Panc1 (cell line): ENCODE measurements around the gene ITGB3. TPM values are rescaled to one million over a fixed set of nuclear protein-coding genes. Genes with fewer than 3 reads are reported as not detected.

Experiments
- ATAC-seq: fragments of 200-7000 bp; cut with Tn5 transposase; 2 replicates; pipeline ENCODE4 v1.9.1; 2020; ENCODE audit warnings: mild to moderate bottlenecking, moderate library complexity
- BruUV-seq: library from RNA; stranded (reverse); fragments of 400-500 nt; replicated peaks from 2 replicates; lab custom pipeline; 2021; lab: Mats Ljungman, UMichigan
- CTCF ChIA-PET: fragments of 300-600 bp; sonication (Branson Sonifier 250); formaldehyde crosslinking; loops from one replicate; lab custom pipeline; 2022; ENCODE audit warnings: antibody characterized with exemption; lab: Charles Lee
- POLR2A ChIA-PET: fragments of 300-600 bp; sonication (Branson Sonifier 250); formaldehyde crosslinking; loops from one replicate; lab custom pipeline; 2022; ENCODE audit warnings: antibody characterized with exemption; lab: Charles Lee
- DNase-seq: peaks from one replicate; pipeline ENCODE4 v3.0.0-alpha.2; 2010; ENCODE audit warnings: low read depth, low spot score
- H3K27ac ChIP-seq: 2 replicates; pipeline ENCODE4 v1.5.1; 2011; ENCODE audit warnings: mild to moderate bottlenecking, low read length, inconsistent platforms
- H3K27me3 ChIP-seq: fragments of 200-500 bp; sonication (Bioruptor generic); 2 replicates; pipeline ENCODE4 v1.6.0; 2014; ENCODE audit warnings: low read length, inconsistent platforms; ENCODE audit not compliant: control insufficient read depth, insufficient read depth
- H3K36me3 ChIP-seq: fragments of 200-500 bp; sonication (Bioruptor generic); 2 replicates; pipeline ENCODE4 v1.5.1; 2014; ENCODE audit warnings: inconsistent platforms, mild to moderate bottlenecking, low read length, moderate library complexity; ENCODE audit not compliant: control insufficient read depth, insufficient read depth
- H3K4me1 ChIP-seq: 2 replicates; pipeline ENCODE4 v1.5.1; 2011; ENCODE audit warnings: inconsistent platforms, mild to moderate bottlenecking, low read length, moderate library complexity; ENCODE audit not compliant: control insufficient read depth, insufficient read depth
- H3K4me3 ChIP-seq, 2 experiments: 2 replicates each; pipeline ENCODE4 v1.5.1; 2011 to 2012; ENCODE audit warnings: low read depth in 2 of 2, low read length in 2 of 2, mild to moderate bottlenecking in 2 of 2, inconsistent platforms in 1 of 2, moderate library complexity in 1 of 2
- H3K9me3 ChIP-seq: fragments of 200-500 bp; sonication (Bioruptor generic); 2 replicates; pipeline ENCODE4 v1.5.1; 2014; ENCODE audit warnings: low read depth, mild to moderate bottlenecking, inconsistent platforms, low read length, moderate library complexity; ENCODE audit not compliant: control insufficient read depth, insufficient read depth
- POLR2AphosphoS5 ChIP-seq: IDR thresholded peaks from 2 replicates; pipeline ENCODE4 v1.6.1; 2012; ENCODE audit warnings: mild to moderate bottlenecking, low read depth, low read length, moderate library complexity
- SIN3A ChIP-seq: IDR thresholded peaks from 2 replicates; pipeline ENCODE4 v1.6.1; 2012; ENCODE audit warnings: low read depth, mild to moderate bottlenecking, low read length, moderate library complexity, borderline replicate concordance; ENCODE audit not compliant: insufficient read depth
- TCF7L2 ChIP-seq: IDR thresholded peaks from 2 replicates; pipeline ENCODE4 v1.6.1; 2011; ENCODE audit warnings: mild to moderate bottlenecking, low read depth, low read length, inconsistent platforms
- in situ Hi-C: cut with HindIII; loops from 2 replicates; pipeline ENCODE4 v1.10.0; 2016; ENCODE audit warnings: low sequenced_read_pairs, low pct_unique_long_range_greater_than_20kb
- intact Hi-C: fragments of 100-400 bp; cut with micrococcal nuclease; formaldehyde crosslinking; loops from one replicate; pipeline ENCODE4 v1.10.0; 2022; ENCODE audit not compliant: unreplicated experiment
- total RNA-seq: library from RNA; stranded (reverse); gene quantifications from one replicate; pipeline ENCODE4 v1.2.1, GENCODE V29; 2021; ENCODE audit not compliant: unreplicated experiment
- TF ChIP-seq, protein P1 (sequence below): fragments of 450-650 bp; IDR thresholded peaks from 2 replicates; pipeline ENCODE4 v1.5.1; 2017; ENCODE audit warnings: mild to moderate bottlenecking
- TF ChIP-seq, protein P2 (sequence below), 2 experiments: IDR thresholded peaks; 2 replicates each; pipeline ENCODE4 v1.6.1; 2011 to 2012; ENCODE audit warnings: low read depth in 2 of 2, control low read depth in 1 of 2, low read length in 1 of 2, mild to moderate bottlenecking in 1 of 2, moderate library complexity in 1 of 2; ENCODE audit not compliant: insufficient read depth in 1 of 2

The ITGB3 gene
- total RNA-seq, 1 experiment from 2014 or later, result 17.6 TPM

DNA sequence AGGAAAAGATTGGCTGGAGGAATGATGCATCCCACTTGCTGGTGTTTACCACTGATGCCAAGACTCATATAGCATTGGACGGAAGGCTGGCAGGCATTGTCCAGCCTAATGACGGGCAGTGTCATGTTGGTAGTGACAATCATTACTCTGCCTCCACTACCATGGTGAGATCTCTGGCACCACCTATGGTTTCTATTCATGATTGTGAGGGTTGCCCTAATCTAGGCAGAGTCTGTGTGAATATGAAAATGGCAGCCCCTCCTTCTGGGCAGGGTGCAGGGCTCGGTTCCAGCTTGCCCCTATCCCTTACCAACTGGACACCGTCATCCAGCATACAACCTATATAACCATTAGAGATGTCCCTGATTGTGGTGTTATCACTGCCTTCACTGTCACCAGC, 33.4 kb downstream of the ITGB3 start:
- Histone ChIP-seq H3K4me3 (no peak overlapping the region), H3K27ac (no peak overlapping the region), H3K27me3 (no peaks in the 10 kb centered on the region), H3K4me1 (no peaks in the 10 kb centered on the region), H3K9me3 (no peaks in the 10 kb centered on the region), H3K36me3 (no peaks in the 10 kb centered on the region)
- ChIA-PET CTCF (no interaction called here), POLR2A (interaction anchor here (0.6 kb wide), 1 partner anchor 80 kb away, joined by 3 read pairs; no protein-coding TSS in a partner anchor)
- DNase-seq, result no peak
- BruUV-seq, result no TSS peak
- intact Hi-C loops (no loop called here), in situ Hi-C loops (no loop called here)
- TF ChIP-seq, protein P1, sequence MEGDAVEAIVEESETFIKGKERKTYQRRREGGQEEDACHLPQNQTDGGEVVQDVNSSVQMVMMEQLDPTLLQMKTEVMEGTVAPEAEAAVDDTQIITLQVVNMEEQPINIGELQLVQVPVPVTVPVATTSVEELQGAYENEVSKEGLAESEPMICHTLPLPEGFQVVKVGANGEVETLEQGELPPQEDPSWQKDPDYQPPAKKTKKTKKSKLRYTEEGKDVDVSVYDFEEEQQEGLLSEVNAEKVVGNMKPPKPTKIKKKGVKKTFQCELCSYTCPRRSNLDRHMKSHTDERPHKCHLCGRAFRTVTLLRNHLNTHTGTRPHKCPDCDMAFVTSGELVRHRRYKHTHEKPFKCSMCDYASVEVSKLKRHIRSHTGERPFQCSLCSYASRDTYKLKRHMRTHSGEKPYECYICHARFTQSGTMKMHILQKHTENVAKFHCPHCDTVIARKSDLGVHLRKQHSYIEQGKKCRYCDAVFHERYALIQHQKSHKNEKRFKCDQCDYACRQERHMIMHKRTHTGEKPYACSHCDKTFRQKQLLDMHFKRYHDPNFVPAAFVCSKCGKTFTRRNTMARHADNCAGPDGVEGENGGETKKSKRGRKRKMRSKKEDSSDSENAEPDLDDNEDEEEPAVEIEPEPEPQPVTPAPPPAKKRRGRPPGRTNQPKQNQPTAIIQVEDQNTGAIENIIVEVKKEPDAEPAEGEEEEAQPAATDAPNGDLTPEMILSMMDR, result no peak
- no peak for TF ChIP-seq TCF7L2
- TF ChIP-seq, protein P2, sequence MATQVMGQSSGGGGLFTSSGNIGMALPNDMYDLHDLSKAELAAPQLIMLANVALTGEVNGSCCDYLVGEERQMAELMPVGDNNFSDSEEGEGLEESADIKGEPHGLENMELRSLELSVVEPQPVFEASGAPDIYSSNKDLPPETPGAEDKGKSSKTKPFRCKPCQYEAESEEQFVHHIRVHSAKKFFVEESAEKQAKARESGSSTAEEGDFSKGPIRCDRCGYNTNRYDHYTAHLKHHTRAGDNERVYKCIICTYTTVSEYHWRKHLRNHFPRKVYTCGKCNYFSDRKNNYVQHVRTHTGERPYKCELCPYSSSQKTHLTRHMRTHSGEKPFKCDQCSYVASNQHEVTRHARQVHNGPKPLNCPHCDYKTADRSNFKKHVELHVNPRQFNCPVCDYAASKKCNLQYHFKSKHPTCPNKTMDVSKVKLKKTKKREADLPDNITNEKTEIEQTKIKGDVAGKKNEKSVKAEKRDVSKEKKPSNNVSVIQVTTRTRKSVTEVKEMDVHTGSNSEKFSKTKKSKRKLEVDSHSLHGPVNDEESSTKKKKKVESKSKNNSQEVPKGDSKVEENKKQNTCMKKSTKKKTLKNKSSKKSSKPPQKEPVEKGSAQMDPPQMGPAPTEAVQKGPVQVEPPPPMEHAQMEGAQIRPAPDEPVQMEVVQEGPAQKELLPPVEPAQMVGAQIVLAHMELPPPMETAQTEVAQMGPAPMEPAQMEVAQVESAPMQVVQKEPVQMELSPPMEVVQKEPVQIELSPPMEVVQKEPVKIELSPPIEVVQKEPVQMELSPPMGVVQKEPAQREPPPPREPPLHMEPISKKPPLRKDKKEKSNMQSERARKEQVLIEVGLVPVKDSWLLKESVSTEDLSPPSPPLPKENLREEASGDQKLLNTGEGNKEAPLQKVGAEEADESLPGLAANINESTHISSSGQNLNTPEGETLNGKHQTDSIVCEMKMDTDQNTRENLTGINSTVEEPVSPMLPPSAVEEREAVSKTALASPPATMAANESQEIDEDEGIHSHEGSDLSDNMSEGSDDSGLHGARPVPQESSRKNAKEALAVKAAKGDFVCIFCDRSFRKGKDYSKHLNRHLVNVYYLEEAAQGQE (IDR thresholded peaks at IDR 0.05; ENCODE audit: insufficient read depth in 1 of 2, low read depth in 2 of 2, low read length in 1 of 2), result no peak
- no peak for TF ChIP-seq SIN3A
- TF ChIP-seq POLR2AphosphoS5, result no peak
- ATAC-seq, result no peak

DNA sequence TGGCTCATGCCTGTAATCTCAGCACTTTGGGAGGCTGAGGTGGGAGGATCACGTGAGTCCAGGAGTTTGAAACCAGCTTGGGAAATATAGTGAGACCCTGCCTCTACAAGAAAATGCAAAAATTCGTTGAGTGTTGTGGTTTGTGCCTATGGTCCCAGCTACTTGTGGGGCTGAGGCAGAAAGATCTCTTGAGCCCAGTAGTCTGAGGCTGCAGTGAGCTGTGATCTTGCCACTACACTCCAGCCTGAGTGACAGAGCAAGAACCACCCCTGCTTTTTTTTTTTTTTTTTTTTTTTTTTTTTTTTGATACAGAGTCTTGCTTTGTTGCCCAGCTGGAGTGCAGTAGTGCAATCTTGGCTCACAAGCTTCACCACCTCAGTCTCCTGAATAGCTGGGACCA, 34.0 kb downstream of the ITGB3 start:
- TF ChIP-seq POLR2AphosphoS5, result no peak
- no peak for TF ChIP-seq SIN3A
- TF ChIP-seq, protein P1, result no peak
- TF ChIP-seq, protein P2 (IDR thresholded peaks at IDR 0.05; ENCODE audit: insufficient read depth in 1 of 2, low read depth in 2 of 2, low read length in 1 of 2), result no peak
- TF ChIP-seq TCF7L2, result no peak
- POLR2A ChIA-PET, result interaction anchor here (0.6 kb wide), 1 partner anchor 79 kb away, joined by 3 read pairs; no protein-coding TSS in a partner anchor
- no TSS peak for BruUV-seq
- H3K36me3 ChIP-seq, result no peaks in the 10 kb centered on the region
- H3K27me3 ChIP-seq, result no peaks in the 10 kb centered on the region
- intact Hi-C loops, result no loop called here
- H3K27ac ChIP-seq, result no peak overlapping the region
- H3K4me1 ChIP-seq, result no peaks in the 10 kb centered on the region
- H3K9me3 ChIP-seq, result no peaks in the 10 kb centered on the region
- ATAC-seq, result no peak
- in situ Hi-C loops, result no loop called here
- no peak for DNase-seq
- CTCF ChIA-PET, result no interaction called here
- no peak overlapping the region for H3K4me3 ChIP-seq
